Measurements from ENCODE around the gene TMEM229B. TPM values are rescaled to one million over a fixed set of nuclear protein-coding genes. Genes with fewer than 3 reads are reported as not detected.

Gene TMEM229B
- total and polyA plus RNA-seq, 3 experiments from 2014 or later: 3.2 to 34.4 (median 4.4) TPM

DNA sequence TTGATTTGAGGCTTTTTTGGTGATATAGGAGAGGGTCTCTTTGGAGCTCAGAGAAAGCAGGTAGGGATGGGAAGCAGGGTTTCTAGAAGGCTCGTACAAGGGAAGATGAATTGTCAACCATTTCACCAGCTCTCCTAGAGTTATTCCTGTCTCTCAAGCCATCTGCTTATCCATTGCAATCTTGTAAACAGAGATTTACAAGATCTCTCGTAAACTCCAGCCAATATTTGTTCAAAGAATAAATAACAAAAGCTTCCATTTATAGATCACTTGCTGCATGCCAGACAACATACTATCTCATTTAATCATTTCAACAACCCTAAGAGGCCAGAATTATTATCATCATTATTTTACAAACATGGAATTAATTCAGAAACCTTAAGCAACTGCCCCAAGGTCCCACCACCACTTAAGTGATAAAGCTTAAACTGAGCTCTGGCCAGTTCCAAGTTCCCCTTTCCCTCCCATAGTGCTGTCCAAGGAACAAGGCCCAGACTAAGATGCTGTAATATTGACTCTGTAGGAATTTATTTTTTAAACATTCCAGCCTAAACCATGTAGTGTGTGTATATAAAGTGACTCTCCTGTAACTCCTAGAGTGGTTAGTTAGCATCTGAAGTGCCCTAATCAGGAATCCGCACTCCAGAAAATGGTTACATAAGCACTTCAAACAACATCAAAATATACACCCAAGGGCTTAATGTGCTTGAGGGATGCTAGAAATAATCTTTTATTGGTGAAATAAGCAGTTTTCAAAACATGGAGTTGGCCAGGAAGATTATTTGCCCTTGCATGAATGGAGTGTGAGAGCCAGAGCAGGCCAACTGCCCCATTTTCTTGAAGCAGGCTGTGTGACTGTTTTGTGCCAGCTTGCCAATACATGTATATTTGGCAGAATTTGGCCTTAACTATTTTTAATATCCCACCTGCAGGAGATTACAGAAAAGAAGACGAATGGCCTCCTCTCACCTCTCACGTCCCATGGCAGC lies 41.7 kb upstream of the TMEM229B start:
- DNase-seq: no peak
- peaks cover 25 to 32% of the 10 kb centered on the region in 2 donors for H3K27me3 Mint-ChIP-seq
- CTCF ChIA-PET: interaction anchor here (1.2 to 2.0 kb wide), 2 partner anchors 41 to 102 kb away, joined by 3 to 9 read pairs; no protein-coding TSS in a partner anchor
- Histone ChIP-seq H3K4me3 (ENCODE audit: low read length) (no peak overlapping the region), H3K27me3 (ENCODE audit: insufficient read depth, low read length, poor library complexity, severe bottlenecking) (no peaks in the 10 kb centered on the region), H3K4me1 (ENCODE audit: insufficient read depth, low read length) (no peaks in the 10 kb centered on the region), H3K9me3 (ENCODE audit: low read length) (no peaks in the 10 kb centered on the region), H3K36me3 (ENCODE audit: insufficient read depth, low read length) (no peaks in the 10 kb centered on the region), H3K27ac (ENCODE audit: low read depth, low read length) (no peak overlapping the region)
- H3K9me3 Mint-ChIP-seq: no peaks in the 10 kb centered on the region
- POLR2A ChIA-PET: no interaction called here
- peak overlapping the region in 1 of 8 donors; percentile 28 for H3K27ac Mint-ChIP-seq
- H3K4me3 Mint-ChIP-seq: no peak overlapping the region
- H3K36me3 Mint-ChIP-seq: no peaks in the 10 kb centered on the region
- H3K4me1 Mint-ChIP-seq: peaks cover 0 to 13% (median 0%) of the 10 kb centered on the region in 3 donors

DNA sequence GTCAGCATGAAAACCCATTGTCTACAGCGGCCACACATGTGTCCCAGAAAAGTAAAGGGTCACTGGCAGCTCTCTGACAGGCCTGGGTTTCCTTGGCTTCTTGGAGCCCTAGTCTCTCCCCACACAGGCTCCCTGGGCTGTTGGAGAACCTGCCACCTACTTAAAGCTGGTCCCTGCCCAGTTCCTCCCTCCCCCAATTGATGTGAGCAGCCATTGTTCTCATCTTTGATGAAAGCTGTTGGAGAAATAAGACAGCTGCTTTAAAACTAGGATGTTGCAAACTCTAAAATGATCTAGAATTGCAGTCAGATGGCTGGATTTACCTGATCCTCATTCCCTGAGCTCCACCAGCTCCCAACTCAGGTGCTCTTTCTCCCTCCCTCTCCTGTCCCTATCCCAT lies 39.8 kb upstream of the TMEM229B start:
- no peak overlapping the region for H3K27ac ChIP-seq (ENCODE audit: low read depth, low read length)
- H3K36me3 ChIP-seq (ENCODE audit: insufficient read depth, low read length): no peaks in the 10 kb centered on the region
- H3K27ac Mint-ChIP-seq: no peak overlapping the region
- H3K9me3 ChIP-seq (ENCODE audit: low read length): no peaks in the 10 kb centered on the region
- H3K4me3 Mint-ChIP-seq: no peak overlapping the region
- ChIA-PET CTCF (interaction anchor here (0.9 to 3.6 kb wide), 3 partner anchors 30 to 101 kb away, joined by 3 to 38 read pairs (median 5); no protein-coding TSS in a partner anchor), POLR2A (no interaction called here)
- H3K27me3 ChIP-seq (ENCODE audit: insufficient read depth, low read length, poor library complexity, severe bottlenecking): no peaks in the 10 kb centered on the region
- H3K9me3 Mint-ChIP-seq: no peaks in the 10 kb centered on the region
- H3K27me3 Mint-ChIP-seq: peaks cover 28 to 35% of the 10 kb centered on the region in 2 donors
- no peak for DNase-seq
- no peaks in the 10 kb centered on the region for H3K4me1 ChIP-seq (ENCODE audit: insufficient read depth, low read length)
- peaks cover 0 to 8% (median 0%) of the 10 kb centered on the region in 3 donors for H3K4me1 Mint-ChIP-seq
- no peaks in the 10 kb centered on the region for H3K36me3 Mint-ChIP-seq
- H3K4me3 ChIP-seq (ENCODE audit: low read length): no peak overlapping the region

DNA sequence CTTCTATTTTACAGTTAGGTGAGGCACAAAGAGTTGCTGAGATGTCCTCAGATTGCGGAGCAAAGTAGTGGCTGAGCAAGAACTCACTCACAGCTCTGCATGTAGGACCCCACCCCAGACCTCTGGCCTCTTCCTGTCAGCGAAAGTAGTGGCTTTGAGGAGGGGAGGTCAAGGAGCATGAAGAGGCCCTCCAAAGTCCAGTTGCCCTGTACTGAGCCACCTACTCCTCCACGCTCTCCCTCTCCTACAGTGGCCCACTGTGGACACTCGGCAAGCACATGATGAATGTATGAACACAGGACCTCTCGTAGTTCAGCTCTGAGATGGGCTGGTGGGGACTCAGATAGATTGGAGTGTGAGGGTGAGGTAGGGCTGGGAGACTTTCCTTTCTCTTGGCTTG lies 39.2 kb upstream of the TMEM229B start:
- Histone ChIP-seq H3K9me3 (ENCODE audit: low read length) (no peaks in the 10 kb centered on the region), H3K4me3 (ENCODE audit: low read length) (no peak overlapping the region), H3K4me1 (ENCODE audit: insufficient read depth, low read length) (no peaks in the 10 kb centered on the region), H3K36me3 (ENCODE audit: insufficient read depth, low read length) (no peaks in the 10 kb centered on the region), H3K27me3 (ENCODE audit: insufficient read depth, low read length, poor library complexity, severe bottlenecking) (no peaks in the 10 kb centered on the region), H3K27ac (ENCODE audit: low read depth, low read length) (no peak overlapping the region)
- CTCF ChIA-PET: interaction anchor here (1.1 to 3.6 kb wide), 7 partner anchors 10 to 176 kb away, joined by 3 to 38 read pairs (median 5); no protein-coding TSS in a partner anchor
- Mint-ChIP-seq H3K4me3 (no peak overlapping the region), H3K9me3 (no peaks in the 10 kb centered on the region), H3K36me3 (no peaks in the 10 kb centered on the region), H3K27me3 (peaks cover 31 to 36% of the 10 kb centered on the region in 2 donors), H3K27ac (peak overlapping the region in 1 of 8 donors; percentile 66), H3K4me1 (peaks cover 0 to 8% (median 0%) of the 10 kb centered on the region in 3 donors)
- POLR2A ChIA-PET: no interaction called here
- DNase-seq: no peak

DNA sequence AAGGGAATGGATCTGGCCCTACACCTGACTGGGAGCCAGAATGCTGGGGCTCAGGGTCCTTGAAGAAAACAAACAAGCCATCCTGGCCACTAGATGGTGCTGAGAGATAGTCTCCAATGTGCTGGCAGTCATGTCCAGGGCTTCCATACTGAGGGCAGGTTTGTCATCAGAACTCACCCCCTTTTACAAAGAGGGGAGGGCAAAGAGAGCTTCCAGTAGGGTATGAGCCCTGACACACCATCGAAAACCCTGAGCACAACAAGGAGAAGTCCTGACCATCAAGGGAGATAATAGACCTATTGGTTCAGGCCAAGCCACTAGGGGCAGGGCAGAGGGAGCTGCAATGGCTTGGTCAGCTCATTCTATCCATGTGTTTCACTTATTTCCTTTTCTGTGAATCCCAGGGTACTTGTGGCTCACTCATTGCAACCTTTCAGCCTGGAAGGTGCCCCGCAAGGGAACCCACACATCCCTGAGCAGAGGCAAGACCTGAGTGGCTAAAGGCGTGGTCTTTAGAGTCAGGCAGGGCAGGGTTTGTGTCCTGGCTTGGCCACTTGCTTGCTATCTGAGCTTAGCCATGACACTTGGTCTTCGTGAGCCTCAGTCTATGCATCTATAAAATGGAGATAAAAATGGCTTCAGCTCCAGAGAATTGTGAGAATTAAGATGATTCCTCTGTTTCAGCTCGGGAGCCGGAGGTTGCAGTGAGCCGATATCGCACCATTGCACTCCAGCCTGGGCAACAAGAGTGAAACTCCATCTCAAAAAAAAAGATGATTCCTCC lies 38.3 kb upstream of the TMEM229B start:
- H3K27ac Mint-ChIP-seq: no peak overlapping the region
- no peaks in the 10 kb centered on the region for H3K9me3 Mint-ChIP-seq
- DNase-seq: peak in 2 of 5 donors; percentile 18 to 34
- Histone ChIP-seq H3K9me3 (ENCODE audit: low read length) (no peaks in the 10 kb centered on the region), H3K4me1 (ENCODE audit: insufficient read depth, low read length) (no peaks in the 10 kb centered on the region), H3K36me3 (ENCODE audit: insufficient read depth, low read length) (no peaks in the 10 kb centered on the region), H3K27ac (ENCODE audit: low read depth, low read length) (no peak overlapping the region), H3K27me3 (ENCODE audit: insufficient read depth, low read length, poor library complexity, severe bottlenecking) (no peaks in the 10 kb centered on the region), H3K4me3 (ENCODE audit: low read length) (no peak overlapping the region)
- peaks cover 31 to 37% of the 10 kb centered on the region in 2 donors for H3K27me3 Mint-ChIP-seq
- ChIA-PET POLR2A (no interaction called here), CTCF (interaction anchor here (0.8 to 3.6 kb wide), 19 partner anchors 9 to 177 kb away, joined by 3 to 38 read pairs (median 5); partner anchors contain the start of gene PIGH)
- H3K36me3 Mint-ChIP-seq: no peaks in the 10 kb centered on the region
- H3K4me3 Mint-ChIP-seq: no peak overlapping the region
- peaks cover 0 to 3% (median 0%) of the 10 kb centered on the region in 3 donors for H3K4me1 Mint-ChIP-seq

DNA sequence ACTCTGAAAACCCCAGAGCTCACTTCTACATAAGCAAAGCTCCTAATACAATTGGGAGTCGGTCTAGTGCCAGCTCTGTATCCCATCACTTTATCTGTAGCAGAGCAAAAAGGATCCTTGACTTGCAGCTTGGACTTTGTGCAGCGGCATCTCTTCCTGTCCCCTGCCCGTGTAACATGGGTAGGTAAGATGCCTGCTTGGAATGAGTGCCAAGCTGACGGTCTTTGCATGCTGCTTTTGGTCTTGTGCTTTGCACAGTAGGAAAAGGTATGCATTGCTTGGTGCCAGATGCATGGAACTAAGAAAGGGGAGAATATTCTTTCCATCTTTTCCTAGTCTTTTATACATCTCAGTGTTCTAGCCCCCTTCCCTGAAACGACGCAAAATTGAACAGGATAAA lies 37.7 kb upstream of the TMEM229B start:
- no peaks in the 10 kb centered on the region for H3K27me3 ChIP-seq (ENCODE audit: insufficient read depth, low read length, poor library complexity, severe bottlenecking)
- Mint-ChIP-seq H3K4me3 (no peak overlapping the region), H3K27me3 (peaks cover 29 to 41% of the 10 kb centered on the region in 2 donors), H3K9me3 (no peaks in the 10 kb centered on the region), H3K27ac (no peak overlapping the region), H3K36me3 (peaks cover 0 to 1% (median 0%) of the 10 kb centered on the region in 3 donors), H3K4me1 (peaks cover 0 to 3% (median 0%) of the 10 kb centered on the region in 3 donors)
- H3K4me3 ChIP-seq (ENCODE audit: low read length): no peak overlapping the region
- ChIA-PET CTCF (interaction anchor here (1.0 to 3.6 kb wide), 15 partner anchors 9 to 178 kb away, joined by 3 to 38 read pairs (median 5); partner anchors contain the start of gene PIGH), POLR2A (no interaction called here)
- H3K36me3 ChIP-seq (ENCODE audit: insufficient read depth, low read length): no peaks in the 10 kb centered on the region
- no peaks in the 10 kb centered on the region for H3K9me3 ChIP-seq (ENCODE audit: low read length)
- H3K27ac ChIP-seq (ENCODE audit: low read depth, low read length): no peak overlapping the region
- DNase-seq: no peak
- H3K4me1 ChIP-seq (ENCODE audit: insufficient read depth, low read length): no peaks in the 10 kb centered on the region

DNA sequence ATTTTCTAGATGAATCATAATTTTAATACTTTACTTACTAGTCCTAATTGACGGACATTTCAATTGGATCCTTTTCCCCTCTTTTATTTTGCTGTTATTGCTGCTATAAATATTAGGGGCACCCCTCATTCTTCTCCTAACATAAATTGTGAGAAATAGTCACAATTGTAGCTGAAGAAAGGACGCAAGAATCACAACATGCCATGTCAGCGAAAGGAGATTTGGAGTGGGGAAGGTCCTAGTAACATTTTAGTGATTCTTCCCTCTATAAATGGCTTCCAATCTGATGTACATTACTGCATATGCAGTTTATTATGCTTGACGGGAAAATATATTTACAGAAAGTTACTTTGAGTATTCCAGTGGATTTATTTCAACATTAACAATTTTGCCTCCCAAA lies 36.9 kb upstream of the TMEM229B start:
- Histone ChIP-seq H3K27ac (ENCODE audit: low read depth, low read length) (no peak overlapping the region), H3K4me3 (ENCODE audit: low read length) (no peak overlapping the region), H3K9me3 (ENCODE audit: low read length) (no peaks in the 10 kb centered on the region), H3K27me3 (ENCODE audit: insufficient read depth, low read length, poor library complexity, severe bottlenecking) (no peaks in the 10 kb centered on the region), H3K4me1 (ENCODE audit: insufficient read depth, low read length) (no peaks in the 10 kb centered on the region), H3K36me3 (ENCODE audit: insufficient read depth, low read length) (no peaks in the 10 kb centered on the region)
- Mint-ChIP-seq H3K27me3 (peaks cover 27 to 46% of the 10 kb centered on the region in 2 donors), H3K4me1 (peaks cover 0 to 3% (median 0%) of the 10 kb centered on the region in 3 donors), H3K36me3 (peaks cover 0 to 1% (median 0%) of the 10 kb centered on the region in 3 donors), H3K9me3 (no peaks in the 10 kb centered on the region), H3K4me3 (no peak overlapping the region), H3K27ac (no peak overlapping the region)
- ChIA-PET CTCF (interaction anchor here (1.2 to 2.0 kb wide), 5 partner anchors 9 to 98 kb away, joined by 3 to 9 read pairs (median 5); partner anchors contain the start of gene PIGH), POLR2A (no interaction called here)
- DNase-seq: no peak

DNA sequence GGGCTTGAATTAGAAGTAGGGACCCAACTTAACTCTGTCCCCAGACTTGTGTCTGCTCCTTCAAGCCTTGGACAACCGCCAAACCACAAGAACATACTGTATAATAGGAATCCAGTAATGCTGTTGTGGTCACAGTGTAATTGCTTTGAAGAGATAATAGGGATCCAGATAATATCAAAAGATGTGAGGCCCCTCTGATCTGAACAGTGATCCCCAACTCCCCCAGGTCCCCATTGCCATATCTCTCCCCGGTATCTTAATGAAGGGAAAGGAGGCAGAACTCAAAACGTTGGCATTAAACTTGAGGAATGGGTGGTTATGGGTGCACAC lies 36.1 kb upstream of the TMEM229B start:
- ChIA-PET POLR2A (no interaction called here), CTCF (interaction anchor here (1.2 to 1.7 kb wide), 2 partner anchors 47 to 97 kb away, joined by 3 to 4 read pairs; no protein-coding TSS in a partner anchor)
- Mint-ChIP-seq H3K4me3 (no peak overlapping the region), H3K9me3 (no peaks in the 10 kb centered on the region), H3K36me3 (peaks cover 0 to 1% (median 0%) of the 10 kb centered on the region in 3 donors), H3K4me1 (peaks cover 0 to 3% (median 0%) of the 10 kb centered on the region in 3 donors), H3K27me3 (peaks cover 27 to 46% of the 10 kb centered on the region in 2 donors), H3K27ac (no peak overlapping the region)
- H3K27ac ChIP-seq (ENCODE audit: low read depth, low read length): no peak overlapping the region
- H3K9me3 ChIP-seq (ENCODE audit: low read length): no peaks in the 10 kb centered on the region
- DNase-seq: no peak
- H3K27me3 ChIP-seq (ENCODE audit: insufficient read depth, low read length, poor library complexity, severe bottlenecking): no peaks in the 10 kb centered on the region
- no peaks in the 10 kb centered on the region for H3K4me1 ChIP-seq (ENCODE audit: insufficient read depth, low read length)
- H3K36me3 ChIP-seq (ENCODE audit: insufficient read depth, low read length): no peaks in the 10 kb centered on the region
- H3K4me3 ChIP-seq (ENCODE audit: low read length): no peak overlapping the region

Data from CD8-positive, alpha-beta memory T cell (primary cell).